G401 (cell line): ENCODE results near the gene DCC. TPM values are rescaled to one million over a fixed set of nuclear protein-coding genes. Genes with fewer than 3 reads are reported as not detected.

Source experiments
- DNase-seq: peaks from one replicate; pipeline ENCODE4 v3.0.0-alpha.2; 2015; ENCODE audit warnings: low spot score
- in situ Hi-C: cut with HindIII; loops from 2 replicates; pipeline ENCODE4 v1.10.0; 2016; ENCODE audit warnings: low sequenced_read_pairs, mixed read lengths
- total RNA-seq: library from RNA; depleted of rRNA; stranded (reverse); fragments of >200 nt; shearing (Covaris generic); gene quantifications from 2 replicates; pipeline ENCODE4 v1.2.3, GENCODE V29; 2014

The DCC gene
- total RNA-seq, 1 experiment from 2014 or later, result not detected

- DNase-seq, result no peak
- in situ Hi-C loops, result no loop called here
These were observed 391.1 kb downstream of the DCC start for GRCh38 chr18:52730972-52731619.

DNA sequence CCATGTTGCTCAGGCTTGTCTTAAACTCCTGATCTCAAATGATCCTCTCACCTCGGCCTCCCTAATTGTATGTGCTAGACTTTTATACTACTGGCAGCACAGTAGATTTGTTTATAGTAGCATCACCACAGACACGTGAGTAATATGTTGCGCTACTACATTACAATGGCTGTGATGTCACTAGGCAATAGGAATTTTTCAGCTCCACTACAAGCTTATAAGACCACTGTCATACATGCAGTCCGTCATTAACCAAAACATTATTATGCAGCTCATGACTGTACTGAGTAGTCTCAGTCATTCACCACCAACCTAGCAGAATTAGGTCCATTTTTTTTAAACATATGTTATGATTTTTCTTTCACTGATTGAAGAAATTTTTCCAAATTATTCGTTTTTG lies 398.9 kb downstream of the DCC start:
- in situ Hi-C loops, result no loop called here
- DNase-seq, result no peak

GRCh38 chr18:52746986-52747385 lies 407.0 kb downstream of the DCC start:
- in situ Hi-C loops, result no loop called here

GRCh38 chr18:52747869-52748268 lies 407.9 kb downstream of the DCC start:
- in situ Hi-C loops, result no loop called here
- DNase-seq, result no peak

More at GRCh38 chr18:52746986-52747385, 407.0 kb downstream of the DCC start:
- no peak for DNase-seq

GRCh38 chr18:52748343-52748742 lies 408.3 kb downstream of the DCC start:
- no peak for DNase-seq
- in situ Hi-C loops, result no loop called here

DNA sequence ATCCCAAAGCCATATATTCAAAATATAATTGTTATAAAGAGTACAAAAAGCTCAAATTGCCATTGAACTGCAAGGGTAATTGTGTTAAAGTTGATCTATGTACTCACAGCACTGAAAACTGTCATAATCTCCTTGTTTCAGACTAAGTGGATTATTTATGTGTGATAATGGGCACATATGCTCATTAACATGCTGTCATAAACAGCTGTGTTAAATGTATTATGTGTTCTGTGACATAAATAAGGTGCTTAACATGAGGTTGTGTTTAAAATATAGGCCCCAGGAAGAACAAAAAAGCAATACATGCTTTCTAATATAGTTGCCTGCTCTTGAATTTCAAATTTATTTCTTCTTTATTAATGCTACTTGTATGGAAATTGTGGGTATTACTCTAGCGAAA lies 409.5 kb downstream of the DCC start:
- in situ Hi-C loops, result no loop called here
- no peak for DNase-seq

DNA sequence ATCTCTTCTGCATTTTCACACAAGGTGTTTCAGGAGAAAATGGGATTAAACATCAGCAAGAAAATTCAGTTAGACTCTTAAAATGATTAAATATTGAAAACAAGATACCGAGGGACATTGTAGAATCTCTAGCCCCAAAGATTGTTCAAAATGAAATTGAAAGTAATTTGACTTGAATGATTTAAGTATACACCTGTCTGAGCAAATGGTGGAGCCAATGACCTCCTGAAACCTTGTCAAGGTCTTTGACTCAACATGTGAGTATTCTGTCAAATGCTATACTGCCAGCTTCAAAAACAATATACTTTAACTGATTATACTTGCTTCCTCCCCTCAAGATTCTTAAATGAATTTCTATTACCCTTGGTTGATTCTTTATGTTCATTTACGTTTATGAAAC lies 411.0 kb downstream of the DCC start:
- in situ Hi-C loops, result no loop called here
- no peak for DNase-seq

- DNase-seq, result no peak
- in situ Hi-C loops, result no loop called here
These were observed 424.3 kb downstream of the DCC start for GRCh38 chr18:52764316-52764715.

DNA sequence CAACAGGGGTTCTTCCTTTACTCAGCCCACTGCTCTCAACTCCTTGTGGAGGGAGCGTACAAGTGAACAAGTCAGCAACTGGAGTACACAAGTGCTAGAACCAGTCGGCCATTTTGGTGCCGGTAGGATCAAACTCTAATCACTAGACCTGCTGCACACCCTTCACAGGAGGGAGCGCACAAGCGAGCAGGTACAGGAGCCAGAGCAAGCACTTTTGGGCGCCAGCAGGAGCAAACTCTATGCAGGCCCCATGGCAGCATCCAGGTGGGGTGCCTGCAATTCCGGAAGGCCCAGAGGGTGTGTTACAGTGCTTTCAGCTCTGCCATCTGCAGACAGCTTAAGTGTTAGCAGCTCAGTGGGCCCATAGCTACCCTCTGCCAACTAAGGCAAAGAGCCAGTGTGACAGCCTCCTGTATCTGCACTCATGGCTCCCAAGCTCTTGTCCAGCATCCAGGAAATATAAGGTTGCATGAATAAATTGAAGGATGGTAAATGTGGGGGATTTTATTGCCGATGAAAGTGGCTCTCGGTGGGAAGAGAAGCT lies 426.1 kb downstream of the DCC start:
- DNase-seq, result peak; percentile 52
- in situ Hi-C loops, result no loop called here

DNA sequence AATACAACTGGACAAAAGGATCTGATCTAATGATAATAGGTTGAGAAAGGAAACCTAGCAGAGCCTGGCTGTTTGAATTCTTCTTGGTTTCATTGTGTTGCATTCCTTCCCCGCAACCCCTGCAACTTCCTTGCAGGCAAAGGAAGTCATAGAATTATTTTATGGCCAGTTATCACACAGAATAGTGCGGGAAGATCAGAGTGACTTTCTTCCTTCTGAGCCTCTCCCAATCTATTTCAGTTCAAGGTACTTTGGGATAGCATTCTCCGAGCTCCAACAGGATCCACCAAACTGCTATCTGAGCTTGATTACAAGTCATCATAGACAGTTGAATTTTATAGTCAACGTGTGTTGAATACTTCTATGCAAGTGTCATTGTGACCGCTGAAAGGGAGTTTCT lies 441.1 kb downstream of the DCC start:
- in situ Hi-C loops, result no loop called here
- no peak for DNase-seq

GRCh38 chr18:52791321-52791720 lies 451.3 kb downstream of the DCC start:
- DNase-seq, result no peak
- in situ Hi-C loops, result no loop called here

DNA sequence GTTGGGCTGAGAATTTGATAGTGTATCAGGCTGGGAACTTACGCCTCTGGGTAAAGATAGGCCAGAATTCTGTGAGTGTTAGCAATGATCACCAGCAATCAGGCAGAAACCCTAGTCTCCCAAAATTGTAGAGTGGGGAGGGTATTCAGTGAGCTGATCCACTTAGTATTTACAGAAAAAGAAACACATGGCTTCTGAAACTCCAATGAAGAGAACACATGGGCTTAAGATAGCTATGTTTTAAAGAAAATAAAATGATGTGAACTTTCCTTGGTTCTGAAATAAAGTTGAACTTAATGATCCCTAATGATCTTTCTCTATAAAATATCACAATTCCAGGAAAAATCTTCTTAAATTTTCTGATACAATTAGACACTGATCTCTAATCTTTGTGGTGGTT lies 472.8 kb downstream of the DCC start:
- DNase-seq, result no peak
- in situ Hi-C loops, result no loop called here

GRCh38 chr18:52813635-52814416 lies 473.8 kb downstream of the DCC start:
- in situ Hi-C loops, result no loop called here
- no peak for DNase-seq

- DNase-seq, result no peak
- in situ Hi-C loops, result no loop called here
These were observed 475.7 kb downstream of the DCC start for GRCh38 chr18:52815651-52816050.

DNA sequence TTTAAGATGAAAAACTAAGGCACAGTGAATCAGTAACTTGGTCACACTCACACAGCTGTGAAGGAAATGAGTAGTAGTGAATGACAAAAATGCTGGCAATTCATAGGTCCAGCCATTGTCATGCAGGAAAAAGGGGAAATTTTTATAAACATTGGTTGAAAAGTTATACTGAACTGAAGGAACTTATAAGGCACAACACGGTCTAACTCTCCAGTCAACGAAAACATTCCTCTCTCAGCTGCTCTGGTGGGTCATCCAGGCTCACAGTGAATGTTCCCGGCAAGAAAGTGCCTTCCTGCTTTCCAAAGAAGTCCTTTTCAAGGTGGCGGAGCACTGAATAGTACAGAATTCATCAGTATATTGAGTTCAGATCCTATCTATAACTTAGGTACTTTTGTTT lies 476.1 kb downstream of the DCC start:
- in situ Hi-C loops, result no loop called here
- no peak for DNase-seq

DNA sequence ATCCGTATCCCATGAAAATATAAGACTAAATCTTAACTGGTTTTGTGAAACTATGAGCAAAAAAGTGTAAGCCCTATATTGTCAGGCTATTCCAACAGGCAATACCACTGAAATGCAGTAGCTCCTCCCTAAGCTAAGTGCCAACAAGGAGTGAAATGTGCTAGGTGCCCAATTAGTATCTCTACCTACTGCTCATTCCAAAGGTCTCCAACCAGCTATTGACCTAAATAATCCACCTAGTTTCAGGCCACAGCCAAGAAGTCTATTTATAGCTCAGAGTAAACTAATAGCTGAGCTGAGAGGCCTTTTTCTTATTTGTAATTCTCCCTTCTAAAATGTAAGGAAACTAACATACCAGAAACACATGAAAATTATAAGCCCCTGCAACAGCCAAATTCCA lies 482.2 kb downstream of the DCC start:
- in situ Hi-C loops, result no loop called here

DNA sequence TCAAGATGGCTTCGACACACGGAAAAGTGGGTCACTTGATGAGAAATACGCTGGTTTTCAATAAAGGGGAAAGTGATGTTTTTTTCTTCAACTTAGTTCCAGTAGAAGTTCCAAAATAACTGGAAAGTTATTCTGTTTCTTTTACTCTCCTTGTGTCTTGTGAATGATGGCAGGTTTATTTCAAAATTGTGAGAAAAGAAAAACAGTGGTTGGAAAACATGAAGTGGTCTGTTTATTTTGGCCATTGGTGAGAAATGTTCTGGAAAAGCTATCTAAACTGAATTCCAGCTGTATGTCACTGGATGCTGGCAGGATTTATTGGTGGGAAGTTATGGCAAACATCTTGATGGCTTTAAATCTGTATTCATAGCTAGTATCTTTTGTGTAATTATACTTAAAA lies 484.1 kb downstream of the DCC start:
- in situ Hi-C loops, result no loop called here
- DNase-seq, result no peak

More for the DNA sequence above, 482.2 kb downstream of the DCC start:
- peak; percentile 97 for DNase-seq

DNA sequence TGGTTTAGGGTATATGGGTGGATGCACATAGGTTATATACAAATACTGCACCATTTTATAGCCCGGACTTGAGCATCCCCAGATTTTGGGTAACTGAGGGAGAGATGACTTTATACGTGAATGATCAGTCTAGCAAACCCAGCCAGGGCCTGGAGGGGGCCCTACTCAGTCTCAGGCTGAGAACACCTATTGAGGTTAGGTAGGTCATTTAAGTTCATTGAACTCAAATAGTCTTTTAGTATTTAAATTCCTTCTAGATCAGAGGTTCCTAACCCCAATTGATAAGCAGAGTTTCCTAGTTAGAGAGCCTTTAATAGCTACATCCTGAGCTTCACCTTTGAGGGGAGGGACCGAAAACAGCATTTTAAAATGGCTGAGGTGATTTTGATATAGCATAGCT lies 487.0 kb downstream of the DCC start:
- in situ Hi-C loops, result no loop called here

GRCh38 chr18:52829320-52829719 lies 489.3 kb downstream of the DCC start:
- DNase-seq, result no peak

More for the DNA sequence above, 487.0 kb downstream of the DCC start:
- DNase-seq, result no peak

DNA sequence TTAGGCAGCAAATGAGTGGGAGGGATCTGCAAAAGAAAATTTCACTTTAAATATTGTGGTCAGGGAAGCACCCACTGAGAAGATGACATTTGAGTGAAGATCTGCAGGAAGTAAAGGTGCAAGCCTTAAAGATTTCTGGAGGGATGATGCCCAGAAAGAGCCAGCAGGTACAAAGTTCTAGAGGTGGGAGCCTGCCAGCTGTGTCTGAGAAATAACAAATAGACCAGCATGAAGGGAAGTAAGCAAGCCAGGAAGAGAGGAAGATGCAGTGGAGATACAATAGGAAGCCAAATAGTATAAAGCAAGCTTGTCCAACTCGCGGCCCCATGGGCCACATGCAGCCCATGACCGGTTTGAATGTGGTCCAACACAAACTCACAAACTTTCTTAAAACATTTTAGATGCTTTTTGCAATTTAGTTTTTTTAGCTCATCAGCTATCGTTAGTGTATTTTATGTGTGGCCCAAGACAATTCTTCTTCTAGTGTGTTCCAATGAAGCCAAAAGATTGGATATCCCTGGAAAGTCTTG lies 489.9 kb downstream of the DCC start:
- DNase-seq, result no peak
- in situ Hi-C loops, result no loop called here

More at GRCh38 chr18:52829320-52829719, 489.3 kb downstream of the DCC start:
- in situ Hi-C loops, result no loop called here
